Measurements from ENCODE around the gene CYB561A3. TPM values are rescaled to one million over a fixed set of nuclear protein-coding genes. Genes with fewer than 3 reads are reported as not detected.

CYB561A3 gene, protein sequence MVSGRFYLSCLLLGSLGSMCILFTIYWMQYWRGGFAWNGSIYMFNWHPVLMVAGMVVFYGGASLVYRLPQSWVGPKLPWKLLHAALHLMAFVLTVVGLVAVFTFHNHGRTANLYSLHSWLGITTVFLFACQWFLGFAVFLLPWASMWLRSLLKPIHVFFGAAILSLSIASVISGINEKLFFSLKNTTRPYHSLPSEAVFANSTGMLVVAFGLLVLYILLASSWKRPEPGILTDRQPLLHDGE
- 10 to 100 TPM; 24.6 to 33.5 (median 30.2) TPM for total RNA-seq
- total RNA-seq (2013): 58.3 TPM

DNA sequence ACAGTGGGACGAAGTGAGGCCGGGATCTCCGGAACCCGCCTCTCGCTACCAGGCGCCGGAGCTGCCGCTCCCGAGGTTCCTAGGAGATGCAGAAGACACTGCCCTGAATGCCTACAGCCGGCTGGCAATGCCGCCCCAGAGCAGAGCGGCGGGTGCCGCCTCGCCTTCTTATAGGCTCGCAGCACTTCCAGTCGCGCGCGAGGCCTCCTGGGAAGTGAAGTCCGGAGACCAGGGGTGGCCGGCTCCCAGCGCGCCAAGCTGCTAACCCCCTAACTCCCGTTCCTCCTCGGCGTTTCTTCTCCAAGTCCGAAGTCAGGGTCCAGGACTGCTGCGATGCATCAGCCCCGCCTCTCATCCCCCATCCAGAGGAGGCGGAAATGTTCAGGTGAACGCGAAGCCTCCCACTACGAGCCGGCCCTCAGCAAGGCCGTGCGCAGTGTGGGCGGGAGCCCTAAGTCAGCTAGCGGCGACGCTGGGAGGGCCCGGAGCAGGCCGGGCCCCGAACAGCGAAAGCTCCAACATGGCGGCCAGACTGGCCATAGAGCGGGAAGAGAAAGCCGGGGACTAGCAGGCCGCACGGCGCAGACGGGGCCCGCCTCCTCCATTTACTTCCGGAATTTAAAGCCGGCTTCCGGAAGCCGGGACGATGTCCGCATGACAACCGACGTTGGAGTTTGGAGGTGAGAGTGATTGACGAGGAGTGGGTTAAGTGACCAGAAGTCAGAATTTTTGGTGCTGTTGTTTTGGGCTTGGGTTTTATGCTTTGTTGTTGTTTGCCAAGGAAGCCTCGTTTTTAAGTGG is at the start of gene CYB561A3, which contains the start of gene TMEM138:
TSS of gene CYB561A3 (minus strand) at position 142 of the 801 bp plus-strand sequence. CDS start 5,169 bp downstream, outside the sequence.
TSS of gene TMEM138 (plus strand) at position 634 of the 801 bp plus-strand sequence. CDS start 2,017 bp downstream, outside the sequence.
- no peaks in the 10 kb centered on the region for H3K27me3 Mint-ChIP-seq (ENCODE audit: low read depth in 2 of 2)
- Histone ChIP-seq H3K27me3 (ENCODE audit: control insufficient read depth, insufficient read depth, low read length) (no peaks in the 10 kb centered on the region), H3K9me3 (ENCODE audit: control insufficient read depth, insufficient read depth, low read length) (no peaks in the 10 kb centered on the region), H3K4me3 (ENCODE audit: low read length) (peak within 1 kb of the TSS; percentile 90), H3K27ac (ENCODE audit: low read length) (peak within 1 kb of the TSS; percentile 96), H3K4me1 (ENCODE audit: control insufficient read depth, insufficient read depth, low read length) (peaks cover 42% of the 10 kb centered on the region), H3K36me3 (ENCODE audit: control insufficient read depth, insufficient read depth, low read length) (peaks cover 22% of the 10 kb centered on the region)
- no peaks in the 10 kb centered on the region for H3K9me3 Mint-ChIP-seq
- peak within 1 kb of the TSS; percentile 99 for H3K4me3 Mint-ChIP-seq
- intact Hi-C loops (cut with micrococcal nuclease): loop anchor here (1.0 to 2.0 kb wide), 4 partner anchors 29 to 201 kb away; partner anchors contain the start of genes DDB1, SDHAF2, TKFC and TMEM216
- no peaks in the 10 kb centered on the region for H3K36me3 Mint-ChIP-seq
- H3K27ac Mint-ChIP-seq: peak within 1 kb of the TSS; percentile 94 to 98
- DNase-seq (peak; percentile 80 to 91), ATAC-seq (peak; percentile 92 to 99 (median 93))
- WGBS (ENCODE audit: insufficient coverage): under 1% methylated on average over 63 of the region's 63 CpGs
- TF ChIP-seq, protein P1, sequence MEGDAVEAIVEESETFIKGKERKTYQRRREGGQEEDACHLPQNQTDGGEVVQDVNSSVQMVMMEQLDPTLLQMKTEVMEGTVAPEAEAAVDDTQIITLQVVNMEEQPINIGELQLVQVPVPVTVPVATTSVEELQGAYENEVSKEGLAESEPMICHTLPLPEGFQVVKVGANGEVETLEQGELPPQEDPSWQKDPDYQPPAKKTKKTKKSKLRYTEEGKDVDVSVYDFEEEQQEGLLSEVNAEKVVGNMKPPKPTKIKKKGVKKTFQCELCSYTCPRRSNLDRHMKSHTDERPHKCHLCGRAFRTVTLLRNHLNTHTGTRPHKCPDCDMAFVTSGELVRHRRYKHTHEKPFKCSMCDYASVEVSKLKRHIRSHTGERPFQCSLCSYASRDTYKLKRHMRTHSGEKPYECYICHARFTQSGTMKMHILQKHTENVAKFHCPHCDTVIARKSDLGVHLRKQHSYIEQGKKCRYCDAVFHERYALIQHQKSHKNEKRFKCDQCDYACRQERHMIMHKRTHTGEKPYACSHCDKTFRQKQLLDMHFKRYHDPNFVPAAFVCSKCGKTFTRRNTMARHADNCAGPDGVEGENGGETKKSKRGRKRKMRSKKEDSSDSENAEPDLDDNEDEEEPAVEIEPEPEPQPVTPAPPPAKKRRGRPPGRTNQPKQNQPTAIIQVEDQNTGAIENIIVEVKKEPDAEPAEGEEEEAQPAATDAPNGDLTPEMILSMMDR (IDR thresholded peaks at IDR 0.05): no peak
- peaks cover 21 to 26% of the 10 kb centered on the region in 2 donors for H3K4me1 Mint-ChIP-seq

DNA sequence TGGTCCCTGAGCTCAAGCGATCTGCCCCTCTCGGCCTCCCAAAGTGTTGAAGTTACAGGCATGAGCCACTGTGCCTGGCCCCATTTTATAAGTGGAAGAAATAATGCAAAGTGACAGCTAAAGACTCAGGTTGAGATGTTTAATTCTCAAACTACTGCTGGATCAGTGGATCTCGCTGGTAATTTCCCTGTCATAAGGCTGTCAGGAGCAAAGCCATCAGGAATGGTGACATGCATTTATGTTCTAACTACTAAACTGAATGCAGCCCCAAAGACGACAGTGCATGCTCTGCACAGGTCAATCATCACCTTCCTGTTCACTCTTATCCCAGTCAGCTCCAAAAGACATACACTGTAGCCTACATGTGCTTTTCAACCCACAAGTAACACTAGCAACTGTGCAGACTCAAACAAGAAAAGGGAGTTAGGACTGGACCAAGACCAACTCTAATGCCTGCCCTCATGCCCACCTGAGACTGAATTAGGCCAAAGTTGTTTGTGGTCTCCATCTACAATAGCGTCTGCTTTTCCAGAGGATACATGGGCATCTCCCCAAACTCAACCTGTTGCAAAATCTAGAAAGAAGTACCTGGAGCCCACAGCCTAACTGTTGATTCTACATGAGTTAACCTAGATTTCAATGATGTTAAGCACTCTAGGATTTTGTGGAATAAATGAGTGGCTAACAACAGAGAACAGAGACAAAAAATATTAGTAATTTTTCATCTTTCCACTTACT is 45.5 kb upstream of the CYB561A3 start:
- WGBS (ENCODE audit: insufficient coverage): 99% methylated on average over 5 of the region's 5 CpGs
- Mint-ChIP-seq H3K36me3 (peaks cover 21% of the 10 kb centered on the region), H3K27ac (no peak overlapping the region), H3K27me3 (ENCODE audit: low read depth in 2 of 2) (no peaks in the 10 kb centered on the region), H3K4me1 (peaks cover 0 to 21% of the 10 kb centered on the region in 2 donors), H3K9me3 (no peaks in the 10 kb centered on the region), H3K4me3 (no peak overlapping the region)
- Histone ChIP-seq H3K27me3 (ENCODE audit: control insufficient read depth, insufficient read depth, low read length) (no peaks in the 10 kb centered on the region), H3K36me3 (ENCODE audit: control insufficient read depth, insufficient read depth, low read length) (peaks cover 81% of the 10 kb centered on the region), H3K4me3 (ENCODE audit: low read length) (no peak overlapping the region), H3K9me3 (ENCODE audit: control insufficient read depth, insufficient read depth, low read length) (no peaks in the 10 kb centered on the region), H3K4me1 (ENCODE audit: control insufficient read depth, insufficient read depth, low read length) (no peaks in the 10 kb centered on the region), H3K27ac (ENCODE audit: low read length) (no peak overlapping the region)
- intact Hi-C loops (cut with micrococcal nuclease): no loop called here
- TF ChIP-seq, protein P1 (IDR thresholded peaks at IDR 0.05): no peak
- ATAC-seq (no peak), DNase-seq (no peak)

DNA sequence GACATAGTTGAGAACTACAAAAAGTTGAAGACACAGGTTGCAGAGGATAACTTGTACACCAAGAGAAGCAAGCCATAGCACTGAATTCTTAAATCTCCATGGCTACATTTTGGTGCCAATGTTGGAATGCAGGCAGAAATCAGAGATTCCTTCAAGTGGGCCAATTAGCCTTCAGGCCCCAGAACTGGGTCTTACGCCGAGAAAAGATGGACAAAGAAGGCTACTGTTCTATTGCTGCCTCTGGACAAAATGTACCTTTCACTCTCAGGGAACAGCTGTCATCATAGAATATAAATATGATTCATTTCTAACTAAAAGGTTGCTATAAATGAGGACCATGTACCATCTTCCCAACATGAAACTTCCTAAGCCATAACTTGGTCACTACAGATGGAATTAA is 44.4 kb upstream of the CYB561A3 start:
- H3K4me3 Mint-ChIP-seq: no peak overlapping the region
- peaks cover 0 to 24% of the 10 kb centered on the region in 2 donors for H3K4me1 Mint-ChIP-seq
- DNase-seq: no peak
- peaks cover 75% of the 10 kb centered on the region for H3K36me3 ChIP-seq (ENCODE audit: control insufficient read depth, insufficient read depth, low read length)
- H3K9me3 ChIP-seq (ENCODE audit: control insufficient read depth, insufficient read depth, low read length): no peaks in the 10 kb centered on the region
- no peak overlapping the region for H3K27ac ChIP-seq (ENCODE audit: low read length)
- intact Hi-C loops (cut with micrococcal nuclease): no loop called here
- no peaks in the 10 kb centered on the region for H3K9me3 Mint-ChIP-seq
- H3K4me3 ChIP-seq (ENCODE audit: low read length): no peak overlapping the region
- WGBS (ENCODE audit: insufficient coverage): 100% methylated on average over 2 of the region's 2 CpGs
- H3K27me3 Mint-ChIP-seq (ENCODE audit: low read depth in 2 of 2): no peaks in the 10 kb centered on the region
- ATAC-seq: no peak
- TF ChIP-seq, protein P1 (IDR thresholded peaks at IDR 0.05): no peak
- peaks cover 13% of the 10 kb centered on the region for H3K36me3 Mint-ChIP-seq
- no peak overlapping the region for H3K27ac Mint-ChIP-seq
- no peaks in the 10 kb centered on the region for H3K4me1 ChIP-seq (ENCODE audit: control insufficient read depth, insufficient read depth, low read length)
- H3K27me3 ChIP-seq (ENCODE audit: control insufficient read depth, insufficient read depth, low read length): no peaks in the 10 kb centered on the region
